GM18909 (cell line): ENCODE measurements around the gene COX7C.
"Not testable (repeated sequence)": the region's sequence is repeated elsewhere in the genome, so short reads cannot be mapped to it uniquely, and the experiment has no call there.

Source experiments
- ATAC-seq: cut with Tn5 transposase; IDR thresholded peaks from one replicate; pipeline ENCODE4 v1.9.1; 2021; ENCODE audit warnings: mild to moderate bottlenecking; ENCODE audit not compliant: unreplicated experiment, poor library complexity

Gene COX7C, protein sequence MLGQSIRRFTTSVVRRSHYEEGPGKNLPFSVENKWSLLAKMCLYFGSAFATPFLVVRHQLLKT

DNA sequence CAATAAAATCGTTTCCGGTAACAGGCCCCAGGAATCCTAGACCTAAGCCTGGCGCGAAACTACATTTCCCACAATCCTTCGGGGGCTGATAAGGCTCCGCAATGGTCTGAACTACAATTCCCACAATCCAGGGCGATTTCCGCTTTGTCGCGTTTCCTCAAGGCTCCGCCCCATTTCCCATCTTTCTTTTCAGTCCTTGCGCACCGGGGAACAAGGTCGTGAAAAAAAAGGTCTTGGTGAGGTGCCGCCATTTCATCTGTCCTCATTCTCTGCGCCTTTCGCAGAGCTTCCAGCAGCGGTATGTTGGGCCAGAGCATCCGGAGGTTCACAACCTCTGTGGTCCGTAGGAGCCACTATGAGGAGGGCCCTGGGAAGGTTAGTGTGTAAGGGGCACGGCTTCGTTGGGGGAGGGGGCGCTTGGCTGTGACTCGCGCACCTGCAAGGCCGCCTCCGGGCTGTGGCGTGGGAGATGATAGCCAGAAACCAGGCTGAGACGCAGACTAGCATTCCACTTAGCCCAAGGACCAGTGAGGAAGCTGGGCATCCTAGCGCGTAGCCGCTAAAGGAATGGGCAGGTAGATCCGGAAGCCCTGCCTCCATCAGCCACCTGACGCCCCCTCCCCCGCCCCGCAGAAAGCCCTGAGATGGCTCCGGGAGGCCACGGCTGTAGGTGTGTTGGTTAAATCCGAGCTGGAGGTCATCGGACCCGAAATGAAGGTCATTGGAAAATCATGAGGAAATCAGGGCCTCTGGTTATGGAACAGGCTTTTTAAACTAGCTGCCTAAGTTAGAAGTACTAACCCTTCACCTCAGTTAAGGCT is at the start of gene COX7C:
Gene COX7C (plus strand): TSS at position 186 of the 821 bp plus-strand sequence. CDS start 115 bp downstream, at position 301.
- peak; percentile 99 for ATAC-seq

DNA sequence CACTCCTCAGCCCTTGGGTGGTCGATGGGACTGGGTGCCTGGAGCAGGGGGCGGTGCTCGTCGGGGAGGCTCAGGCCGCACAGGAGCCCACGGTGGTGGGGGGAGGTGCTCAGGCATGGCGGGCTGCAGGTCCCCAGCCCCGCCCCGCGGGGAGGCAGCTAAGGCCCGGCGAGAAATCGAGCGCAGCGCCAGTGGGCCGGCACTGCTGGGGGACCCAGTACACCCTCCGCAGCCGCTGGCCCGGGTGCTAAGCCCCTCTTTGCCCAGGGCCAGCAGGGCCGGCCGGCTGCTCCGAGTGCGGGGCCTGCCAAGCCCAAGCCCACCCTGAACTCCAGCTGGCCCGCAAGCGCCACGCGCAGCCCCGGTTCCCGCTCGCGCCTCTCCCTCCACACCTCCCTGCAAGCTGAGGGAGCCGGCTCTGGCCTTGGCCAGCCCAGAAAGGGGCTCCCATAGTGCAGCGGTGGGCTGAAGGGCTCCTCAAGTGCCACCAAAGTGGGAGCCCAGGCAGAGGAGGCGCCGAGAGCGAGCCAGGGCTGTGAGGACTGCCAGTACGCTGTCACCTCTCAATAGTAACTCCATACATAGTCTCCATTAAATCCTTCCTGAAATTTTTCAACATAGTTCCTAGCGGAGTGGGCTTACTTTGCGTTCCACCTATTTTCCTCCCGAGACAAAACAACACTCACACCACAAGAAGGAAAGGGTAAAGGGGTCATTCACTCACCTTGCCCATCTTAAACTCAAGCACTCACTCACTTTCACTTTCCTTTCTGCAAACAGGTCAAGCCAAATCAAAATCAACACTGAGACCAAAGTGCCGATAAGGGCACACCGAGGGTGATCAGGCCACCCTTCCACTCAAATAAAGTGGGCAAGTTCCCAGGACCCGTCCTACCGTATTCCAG is 48.0 kb upstream of the COX7C start:
- ATAC-seq: not testable (repeated sequence)

GRCh38 chr5:86570427-86571083 is 47.2 kb upstream of the COX7C start:
- ATAC-seq: no peak

GRCh38 chr5:86571109-86571508 is 46.6 kb upstream of the COX7C start:
- not testable (repeated sequence) for ATAC-seq

- ATAC-seq: no peak
Observed at GRCh38 chr5:86572825-86573517, 44.8 kb upstream of the COX7C start.

DNA sequence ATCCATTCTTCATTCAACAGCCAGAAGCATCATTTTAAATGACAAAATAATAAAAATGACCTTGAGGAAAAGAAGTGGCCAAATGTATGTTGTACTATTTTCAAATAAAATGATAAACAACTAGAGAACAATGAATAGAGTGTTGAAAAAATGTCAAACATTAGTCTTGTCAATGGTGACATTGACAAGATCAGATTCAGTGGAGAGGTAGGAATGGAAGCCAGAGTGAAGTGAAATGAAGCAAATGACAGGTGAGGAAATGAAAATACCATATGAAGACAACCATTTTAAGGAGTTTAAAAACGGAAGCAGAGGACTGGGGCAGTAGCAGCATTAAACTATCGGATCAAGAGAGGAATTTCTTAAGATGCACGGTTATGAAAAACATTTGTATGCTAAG is 38.2 kb upstream of the COX7C start:
- no peak for ATAC-seq

DNA sequence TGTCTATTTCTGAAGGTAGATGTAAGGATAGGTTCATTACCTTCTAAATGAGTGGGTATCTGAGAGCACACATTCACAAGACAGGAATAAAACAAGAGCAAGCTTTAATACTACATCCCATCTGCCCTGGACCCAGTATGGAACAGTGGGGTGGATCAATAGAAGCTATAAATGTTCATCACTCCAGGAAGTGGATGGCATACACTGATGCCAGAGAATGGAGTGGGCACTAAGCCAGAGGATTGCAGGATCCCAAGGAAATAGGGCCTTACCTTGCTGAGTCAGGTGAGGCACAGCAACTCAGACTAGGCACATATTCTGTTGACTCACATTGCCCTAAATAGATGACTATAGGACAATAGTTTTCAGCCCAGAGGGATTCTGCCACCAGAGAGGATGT is 21.3 kb upstream of the COX7C start:
- ATAC-seq: no peak

GRCh38 chr5:86605881-86606280 is 11.9 kb upstream of the COX7C start:
- no peak for ATAC-seq

- no peak for ATAC-seq
Observed at GRCh38 chr5:86613455-86613854, 4.3 kb upstream of the COX7C start.

DNA sequence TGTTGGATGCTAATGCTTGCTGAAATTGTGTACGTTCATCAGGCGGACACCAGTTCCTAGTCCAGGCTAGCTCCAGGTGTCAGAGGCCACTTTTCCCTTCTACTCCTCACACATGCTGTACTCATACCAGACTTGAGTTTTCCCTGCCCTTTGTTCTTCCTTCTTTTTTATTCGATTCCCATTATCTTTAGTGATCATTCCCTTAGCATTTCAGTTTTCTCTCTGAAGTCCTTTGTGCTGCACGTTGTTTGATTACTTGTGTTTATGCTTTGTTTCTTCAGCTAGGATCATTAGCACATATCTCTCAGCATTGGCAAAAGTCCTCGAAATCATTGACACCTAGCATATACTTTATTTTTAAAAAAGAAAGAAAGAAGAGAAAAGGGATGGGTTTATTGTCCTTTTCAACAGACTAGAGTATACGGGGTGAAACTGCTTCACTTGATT is 409 bp upstream of the COX7C start:
- ATAC-seq: no peak

DNA sequence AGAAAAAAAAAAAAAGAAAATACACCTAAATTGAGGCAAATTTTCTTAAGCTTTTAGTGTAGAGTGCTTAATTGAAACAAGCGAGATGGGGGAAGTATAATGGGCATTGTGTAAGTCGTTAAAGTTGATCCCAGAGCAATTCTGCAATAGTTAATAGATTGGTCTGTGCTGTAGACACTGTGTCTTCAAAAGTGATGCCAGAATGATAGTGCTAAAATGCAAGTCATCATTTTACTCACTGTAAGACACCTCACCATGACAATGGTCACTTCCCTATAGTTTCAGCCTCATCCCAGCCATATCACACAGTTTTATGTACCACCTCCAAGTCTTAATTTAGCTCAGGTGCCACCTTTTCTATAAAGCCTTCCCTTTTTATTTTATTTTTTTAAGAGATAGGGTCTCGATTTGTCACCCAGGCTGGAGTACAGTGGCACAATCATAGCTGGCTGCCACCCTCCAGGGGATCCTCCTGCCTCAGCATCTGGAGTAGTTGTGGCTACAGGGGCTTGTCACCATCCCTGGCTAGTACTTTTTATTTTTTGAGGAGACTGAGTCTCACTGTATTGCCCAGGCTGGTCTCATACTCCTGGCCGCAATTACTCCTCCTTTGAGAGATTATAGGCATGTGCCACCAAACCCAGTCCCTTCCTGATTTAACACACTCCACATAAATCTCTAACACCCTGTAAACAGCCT is 6.2 kb downstream of the COX7C start:
- ATAC-seq: no peak

GRCh38 chr5:86625148-86625547 is 7.4 kb downstream of the COX7C start:
- peak; percentile 39 for ATAC-seq

GRCh38 chr5:86626149-86626548 is 8.4 kb downstream of the COX7C start:
- ATAC-seq: no peak

DNA sequence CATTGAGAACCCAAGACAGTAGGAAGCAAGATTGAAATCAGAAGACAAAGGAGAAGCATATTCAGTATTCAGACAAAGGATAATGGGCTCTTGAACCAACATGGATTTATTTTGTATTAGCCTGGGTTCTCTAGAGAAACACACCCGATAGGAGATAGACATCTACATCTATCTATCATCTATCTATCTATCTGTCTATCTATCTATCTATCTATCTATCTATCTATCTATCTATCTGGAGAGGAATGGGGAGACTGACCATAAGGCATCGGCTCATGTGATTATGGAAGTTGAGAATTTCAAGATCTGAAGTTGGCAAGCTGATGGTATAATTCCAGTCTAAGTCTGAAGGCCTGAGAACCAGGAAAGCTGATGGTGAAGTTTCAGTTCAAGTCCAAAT is 13.4 kb downstream of the COX7C start:
- no peak for ATAC-seq

GRCh38 chr5:86640998-86641397 is 23.3 kb downstream of the COX7C start:
- no peak for ATAC-seq

GRCh38 chr5:86644843-86645242 is 27.1 kb downstream of the COX7C start:
- ATAC-seq: no peak

GRCh38 chr5:86645885-86646284 is 28.1 kb downstream of the COX7C start:
- ATAC-seq: no peak

DNA sequence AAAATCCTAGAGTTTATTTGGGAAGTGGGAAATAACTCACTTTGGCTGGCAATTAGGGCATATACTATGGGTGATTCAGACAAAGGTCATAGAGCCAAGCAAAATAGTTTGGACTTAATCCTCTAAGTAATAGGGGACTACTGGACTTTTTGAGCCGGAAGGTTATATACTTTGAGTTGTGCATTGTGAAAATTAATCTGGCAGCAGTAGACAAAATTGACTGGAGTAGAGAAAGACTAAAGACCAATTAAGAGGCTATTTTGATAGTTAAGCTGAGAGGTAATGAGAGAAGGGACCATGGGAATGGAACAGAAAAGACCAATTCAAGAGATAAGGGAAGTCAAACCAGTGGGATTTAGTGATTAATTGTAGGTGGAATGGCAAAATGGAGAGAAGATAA is 28.9 kb downstream of the COX7C start:
- ATAC-seq: no peak

DNA sequence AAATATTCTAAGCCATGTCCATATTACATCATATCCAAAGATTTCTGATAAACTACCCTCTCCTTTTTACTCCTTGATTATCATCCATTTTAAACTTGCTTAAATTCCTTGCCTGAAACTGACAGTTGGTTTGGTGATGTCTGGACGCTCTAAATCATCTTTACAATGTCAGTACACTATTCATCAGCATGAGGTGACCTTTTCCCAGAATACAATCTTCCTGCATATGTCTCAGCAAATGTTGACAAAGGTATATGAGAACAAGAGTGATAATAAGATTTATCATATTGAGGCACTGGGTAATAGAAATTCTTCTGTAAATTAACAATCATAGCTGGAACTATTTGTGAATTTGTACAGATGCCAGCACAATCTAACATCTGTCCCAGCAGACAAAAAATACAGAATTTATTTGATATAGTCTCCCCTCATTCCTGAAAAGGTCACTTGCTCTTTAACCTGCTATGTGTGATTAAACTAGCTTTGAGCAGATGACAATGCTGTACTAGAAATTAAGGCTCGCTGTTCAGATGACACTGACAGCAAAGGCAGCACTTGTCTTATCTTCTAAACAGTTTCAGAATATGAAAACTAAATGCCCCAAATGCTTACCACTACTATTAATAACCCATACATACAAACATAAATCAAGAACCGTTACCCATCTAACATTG is 32.2 kb downstream of the COX7C start:
- ATAC-seq: no peak
